HEK293 (cell line): ENCODE results near the gene ARHGAP10.

Source experiments
- CTCF ChIA-PET: fragments of 350-600 bp; formaldehyde crosslinking; extraction: SDS; loops from one replicate; lab custom pipeline; 2021; ENCODE audit warnings: antibody characterized with exemption; lab: Yijun Ruan, JAX
- POLR2A ChIA-PET: fragments of 300-600 bp; formaldehyde crosslinking; extraction: SDS; loops from one replicate; lab custom pipeline; 2020; ENCODE audit warnings: antibody characterized with exemption, inconsistent platforms; lab: Yijun Ruan, JAX
- H3K27ac ChIP-seq: fragments of 200-500 bp; sonication (Bioruptor generic); 2 replicates; pipeline ENCODE4 v1.5.1; 2014; ENCODE audit warnings: low read depth, low read length, control low read depth, inconsistent platforms; ENCODE audit errors: extremely low read depth
- H3K36me3 ChIP-seq, 2 experiments: fragments of 200-500 bp in 1 of 2; sonication (Bioruptor generic) in 1 of 2; 1 replicate in 1 of 2; 2 replicates in 1 of 2; pipeline ENCODE4 v1.5.1; 2014 to 2017; ENCODE audit warnings: inconsistent platforms in 2 of 2, low read length in 2 of 2; ENCODE audit not compliant: control insufficient read depth in 2 of 2, insufficient read depth in 1 of 2
- H3K4me1 ChIP-seq: fragments of 200-500 bp; sonication (Bioruptor generic); 2 replicates; pipeline ENCODE4 v1.5.1; 2014; ENCODE audit warnings: mild to moderate bottlenecking, low read length, inconsistent platforms; ENCODE audit not compliant: control insufficient read depth, insufficient read depth
- H3K4me3 ChIP-seq: 2 replicates; pipeline ENCODE4 v1.5.1; 2011; ENCODE audit warnings: low read depth, mild to moderate bottlenecking, control low read depth, low read length, moderate library complexity
- H3K9me3 ChIP-seq: fragments of 200-500 bp; sonication (Bioruptor generic); 2 replicates; pipeline ENCODE4 v1.5.1; 2014; ENCODE audit warnings: low read depth, low read length, inconsistent platforms; ENCODE audit not compliant: control insufficient read depth, insufficient read depth
- BCL11A ChIP-seq: fragments of 450-650 bp; formaldehyde crosslinking; IDR thresholded peaks from 2 replicates; pipeline ENCODE4 v1.5.1; 2016; ENCODE audit warnings: low read depth, missing biosample characterization, missing genetic modification characterization
- MZF1 ChIP-seq: fragments of 450-650 bp; formaldehyde crosslinking; IDR thresholded peaks from 2 replicates; pipeline ENCODE4 v1.5.1; 2017; ENCODE audit warnings: missing biosample characterization, missing genetic modification characterization, borderline replicate concordance
- SALL2 ChIP-seq: fragments of 450-650 bp; formaldehyde crosslinking; IDR thresholded peaks from 2 replicates; pipeline ENCODE4 v1.5.0; 2017; ENCODE audit warnings: missing biosample characterization, mild to moderate bottlenecking, missing genetic modification characterization, borderline replicate concordance
- TRIM28 ChIP-seq: IDR thresholded peaks from 2 replicates; pipeline ENCODE4 v1.6.1; 2011; ENCODE audit warnings: low read length, control low read depth, borderline replicate concordance
- WT1 ChIP-seq: fragments of 450-650 bp; formaldehyde crosslinking; IDR thresholded peaks from 2 replicates; pipeline ENCODE4 v1.5.1; 2016; ENCODE audit warnings: missing biosample characterization, missing genetic modification characterization
- ZEB2 ChIP-seq: fragments of 450-650 bp; formaldehyde crosslinking; IDR thresholded peaks from 2 replicates; pipeline ENCODE4 v1.5.1; 2016; ENCODE audit warnings: missing biosample characterization, missing genetic modification characterization
- ZNF10 ChIP-seq: fragments of 450-650 bp; formaldehyde crosslinking; IDR thresholded peaks from 2 replicates; pipeline ENCODE4 v1.5.1; 2017; ENCODE audit warnings: missing biosample characterization, missing genetic modification characterization
- ZNF121 ChIP-seq: fragments of 450-650 bp; formaldehyde crosslinking; IDR thresholded peaks from 2 replicates; pipeline ENCODE4 v1.5.1; 2016; ENCODE audit warnings: missing biosample characterization, missing genetic modification characterization
- ZNF138 ChIP-seq: fragments of 450-650 bp; formaldehyde crosslinking; IDR thresholded peaks from 2 replicates; pipeline ENCODE4 v1.5.1; 2016; ENCODE audit warnings: missing biosample characterization, missing genetic modification characterization, borderline replicate concordance
- ZNF394 ChIP-seq: fragments of 450-650 bp; formaldehyde crosslinking; IDR thresholded peaks from 2 replicates; pipeline ENCODE4 v1.5.1; 2016; ENCODE audit warnings: missing biosample characterization, missing genetic modification characterization, mild to moderate bottlenecking, moderate library complexity, borderline replicate concordance
- ZNF416 ChIP-seq: fragments of 450-650 bp; formaldehyde crosslinking; IDR thresholded peaks from 2 replicates; pipeline ENCODE4 v1.5.1; 2016; ENCODE audit warnings: missing biosample characterization, missing genetic modification characterization
- ZNF501 ChIP-seq: fragments of 450-650 bp; formaldehyde crosslinking; IDR thresholded peaks from 2 replicates; pipeline ENCODE4 v1.5.1; 2016; ENCODE audit warnings: missing biosample characterization, missing genetic modification characterization
- TF ChIP-seq, protein P1 (sequence below): fragments of 450-650 bp; formaldehyde crosslinking; IDR thresholded peaks from 2 replicates; pipeline ENCODE4 v1.5.1; 2016; ENCODE audit warnings: missing biosample characterization, missing genetic modification characterization
- TF ChIP-seq, protein P2 (sequence below): fragments of 450-650 bp; formaldehyde crosslinking; IDR thresholded peaks from 2 replicates; pipeline ENCODE4 v1.5.1; 2016; ENCODE audit warnings: missing biosample characterization, missing genetic modification characterization, borderline replicate concordance
- TF ChIP-seq, protein P3 (sequence below): fragments of 450-650 bp; formaldehyde crosslinking; IDR thresholded peaks from 2 replicates; pipeline ENCODE4 v1.5.1; 2017; ENCODE audit warnings: missing biosample characterization, missing genetic modification characterization
- TF ChIP-seq, protein P4 (sequence below): fragments of 450-650 bp; formaldehyde crosslinking; IDR thresholded peaks from 2 replicates; pipeline ENCODE4 v1.5.1; 2016; ENCODE audit warnings: missing biosample characterization, missing genetic modification characterization, borderline replicate concordance

ARHGAP10 gene

DNA sequence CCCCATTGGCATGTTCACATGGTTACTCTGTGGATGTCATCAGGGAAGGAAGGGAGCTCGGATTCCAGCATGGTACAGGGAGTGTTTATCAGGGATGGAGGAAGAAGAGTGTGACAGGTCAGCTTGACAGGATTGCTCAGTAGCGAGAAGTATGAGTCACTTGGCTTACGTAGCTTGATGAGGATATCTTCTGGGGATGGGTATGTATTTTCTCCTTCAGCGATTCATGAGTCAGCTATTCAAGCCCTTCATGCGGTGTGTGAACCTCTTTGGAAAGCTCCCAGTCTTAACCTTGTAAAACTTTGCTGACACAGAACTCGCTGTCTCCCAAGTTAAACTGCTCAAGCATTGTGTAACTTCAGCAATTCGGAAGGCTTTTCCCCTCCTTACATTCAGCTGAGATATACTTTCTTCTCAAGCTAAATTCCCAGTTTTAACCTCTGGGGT, 275.4 kb downstream of the ARHGAP10 start (continued):
- TF ChIP-seq, protein P1, sequence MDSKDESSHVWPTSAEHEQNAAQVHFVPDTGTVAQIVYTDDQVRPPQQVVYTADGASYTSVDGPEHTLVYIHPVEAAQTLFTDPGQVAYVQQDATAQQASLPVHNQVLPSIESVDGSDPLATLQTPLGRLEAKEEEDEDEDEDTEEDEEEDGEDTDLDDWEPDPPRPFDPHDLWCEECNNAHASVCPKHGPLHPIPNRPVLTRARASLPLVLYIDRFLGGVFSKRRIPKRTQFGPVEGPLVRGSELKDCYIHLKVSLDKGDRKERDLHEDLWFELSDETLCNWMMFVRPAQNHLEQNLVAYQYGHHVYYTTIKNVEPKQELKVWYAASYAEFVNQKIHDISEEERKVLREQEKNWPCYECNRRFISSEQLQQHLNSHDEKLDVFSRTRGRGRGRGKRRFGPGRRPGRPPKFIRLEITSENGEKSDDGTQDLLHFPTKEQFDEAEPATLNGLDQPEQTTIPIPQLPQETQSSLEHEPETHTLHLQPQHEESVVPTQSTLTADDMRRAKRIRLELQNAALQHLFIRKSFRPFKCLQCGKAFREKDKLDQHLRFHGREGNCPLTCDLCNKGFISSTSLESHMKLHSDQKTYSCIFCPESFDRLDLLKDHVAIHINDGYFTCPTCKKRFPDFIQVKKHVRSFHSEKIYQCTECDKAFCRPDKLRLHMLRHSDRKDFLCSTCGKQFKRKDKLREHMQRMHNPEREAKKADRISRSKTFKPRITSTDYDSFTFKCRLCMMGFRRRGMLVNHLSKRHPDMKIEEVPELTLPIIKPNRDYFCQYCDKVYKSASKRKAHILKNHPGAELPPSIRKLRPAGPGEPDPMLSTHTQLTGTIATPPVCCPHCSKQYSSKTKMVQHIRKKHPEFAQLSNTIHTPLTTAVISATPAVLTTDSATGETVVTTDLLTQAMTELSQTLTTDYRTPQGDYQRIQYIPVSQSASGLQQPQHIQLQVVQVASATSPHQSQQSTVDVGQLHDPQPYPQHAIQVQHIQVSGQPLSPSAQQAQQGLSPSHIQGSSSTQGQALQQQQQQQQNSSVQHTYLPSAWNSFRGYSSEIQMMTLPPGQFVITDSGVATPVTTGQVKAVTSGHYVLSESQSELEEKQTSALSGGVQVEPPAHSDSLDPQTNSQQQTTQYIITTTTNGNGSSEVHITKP (tag by site-specific recombination), result peak; percentile 54
- TF ChIP-seq WT1 (tag by site-specific recombination) (peak; percentile 36; the same call in 1 of the 2 replicates), MZF1 (0 out of 2 replicates have a peak, but pooled peaks have one; percentile 15), ZNF501 (tag by site-specific recombination) (no peak), ZNF394 (0 out of 2 replicates have a peak, but pooled peaks have one; percentile 35), ZNF138 (no peak), ZNF10 (peak; percentile 92)
- TF ChIP-seq, protein P2, sequence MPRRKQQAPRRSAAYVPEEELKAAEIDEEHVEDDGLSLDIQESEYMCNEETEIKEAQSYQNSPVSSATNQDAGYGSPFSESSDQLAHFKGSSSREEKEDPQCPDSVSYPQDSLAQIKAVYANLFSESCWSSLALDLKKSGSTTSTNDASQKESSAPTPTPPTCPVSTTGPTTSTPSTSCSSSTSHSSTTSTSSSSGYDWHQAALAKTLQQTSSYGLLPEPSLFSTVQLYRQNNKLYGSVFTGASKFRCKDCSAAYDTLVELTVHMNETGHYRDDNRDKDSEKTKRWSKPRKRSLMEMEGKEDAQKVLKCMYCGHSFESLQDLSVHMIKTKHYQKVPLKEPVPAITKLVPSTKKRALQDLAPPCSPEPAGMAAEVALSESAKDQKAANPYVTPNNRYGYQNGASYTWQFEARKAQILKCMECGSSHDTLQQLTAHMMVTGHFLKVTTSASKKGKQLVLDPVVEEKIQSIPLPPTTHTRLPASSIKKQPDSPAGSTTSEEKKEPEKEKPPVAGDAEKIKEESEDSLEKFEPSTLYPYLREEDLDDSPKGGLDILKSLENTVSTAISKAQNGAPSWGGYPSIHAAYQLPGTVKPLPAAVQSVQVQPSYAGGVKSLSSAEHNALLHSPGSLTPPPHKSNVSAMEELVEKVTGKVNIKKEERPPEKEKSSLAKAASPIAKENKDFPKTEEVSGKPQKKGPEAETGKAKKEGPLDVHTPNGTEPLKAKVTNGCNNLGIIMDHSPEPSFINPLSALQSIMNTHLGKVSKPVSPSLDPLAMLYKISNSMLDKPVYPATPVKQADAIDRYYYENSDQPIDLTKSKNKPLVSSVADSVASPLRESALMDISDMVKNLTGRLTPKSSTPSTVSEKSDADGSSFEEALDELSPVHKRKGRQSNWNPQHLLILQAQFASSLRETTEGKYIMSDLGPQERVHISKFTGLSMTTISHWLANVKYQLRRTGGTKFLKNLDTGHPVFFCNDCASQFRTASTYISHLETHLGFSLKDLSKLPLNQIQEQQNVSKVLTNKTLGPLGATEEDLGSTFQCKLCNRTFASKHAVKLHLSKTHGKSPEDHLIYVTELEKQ (tag by site-specific recombination), result 0 out of 2 replicates have a peak, but pooled peaks have one; percentile 51

DNA sequence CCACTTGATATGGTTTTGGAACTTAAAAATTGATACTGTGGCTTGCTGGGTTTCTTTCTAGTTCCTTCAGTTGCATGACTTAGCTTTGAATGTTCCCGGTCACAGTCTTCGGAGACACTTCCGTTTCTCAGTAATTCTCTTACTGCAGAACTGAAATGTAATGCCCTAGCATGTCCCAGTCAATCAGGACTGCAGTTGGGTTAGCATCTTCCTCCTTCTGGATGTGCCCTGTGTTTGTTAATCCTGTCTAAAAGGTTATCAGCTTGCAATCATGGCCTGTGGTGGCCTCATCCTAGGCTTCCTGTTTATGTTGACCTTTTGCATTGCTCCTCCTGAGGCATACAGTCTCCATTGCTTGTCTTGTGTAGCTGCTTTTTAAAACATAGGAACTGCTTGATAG, 275.9 kb downstream of the ARHGAP10 start:
- no peak for TF ChIP-seq ZEB2 (tag by site-specific recombination)
- TF ChIP-seq ZNF416 (tag by site-specific recombination), result no peak
- TF ChIP-seq SALL2, result no peak
- TF ChIP-seq ZNF121, result no peak
- TF ChIP-seq TRIM28, result 0 out of 2 replicates have a peak, but pooled peaks have one; percentile 9
- ChIA-PET CTCF (no interaction called here), POLR2A (no interaction called here)
- Histone ChIP-seq H3K4me1 (peaks cover 4% of the 10 kb centered on the region; the same call in 1 of the 2 replicates), H3K9me3 (no peaks in the 10 kb centered on the region), H3K36me3 (no peaks in the 10 kb centered on the region), H3K27ac (no peak overlapping the region), H3K4me3 (no peak overlapping the region)

DNA sequence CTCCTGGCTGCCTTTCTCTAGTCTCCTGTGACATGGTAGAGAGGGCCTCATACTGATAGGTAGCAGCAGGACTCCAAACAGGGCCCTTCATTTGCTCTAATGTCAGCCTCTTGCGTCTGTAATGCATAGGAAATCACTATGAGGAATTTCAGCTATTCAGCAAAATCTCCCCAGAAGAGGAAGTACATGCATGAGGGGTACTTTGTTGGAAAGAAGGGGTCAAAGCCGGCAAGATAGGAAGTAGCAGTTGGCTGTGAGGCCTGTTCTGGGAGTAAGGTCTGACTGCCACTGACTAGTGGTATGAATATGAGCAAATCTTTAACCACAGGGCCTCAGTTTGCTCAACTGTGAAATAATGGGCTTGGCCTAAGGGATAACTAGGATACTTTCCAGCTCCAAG, 283.2 kb downstream of the ARHGAP10 start:
- H3K27ac ChIP-seq, result no peak overlapping the region
- POLR2A ChIA-PET, result no interaction called here
- CTCF ChIA-PET, result interaction anchor here (1.1 kb wide), 1 partner anchor 81 kb away, joined by 7 read pairs; no protein-coding TSS in a partner anchor
- H3K9me3 ChIP-seq, result no peaks in the 10 kb centered on the region
- H3K4me1 ChIP-seq, result peaks cover 2% of the 10 kb centered on the region; the same call in 1 of the 2 replicates
- H3K4me3 ChIP-seq, result no peak overlapping the region
- no peaks in the 10 kb centered on the region for H3K36me3 ChIP-seq
- no peak for TF ChIP-seq BCL11A (tag by site-specific recombination)
- TF ChIP-seq, protein P3, sequence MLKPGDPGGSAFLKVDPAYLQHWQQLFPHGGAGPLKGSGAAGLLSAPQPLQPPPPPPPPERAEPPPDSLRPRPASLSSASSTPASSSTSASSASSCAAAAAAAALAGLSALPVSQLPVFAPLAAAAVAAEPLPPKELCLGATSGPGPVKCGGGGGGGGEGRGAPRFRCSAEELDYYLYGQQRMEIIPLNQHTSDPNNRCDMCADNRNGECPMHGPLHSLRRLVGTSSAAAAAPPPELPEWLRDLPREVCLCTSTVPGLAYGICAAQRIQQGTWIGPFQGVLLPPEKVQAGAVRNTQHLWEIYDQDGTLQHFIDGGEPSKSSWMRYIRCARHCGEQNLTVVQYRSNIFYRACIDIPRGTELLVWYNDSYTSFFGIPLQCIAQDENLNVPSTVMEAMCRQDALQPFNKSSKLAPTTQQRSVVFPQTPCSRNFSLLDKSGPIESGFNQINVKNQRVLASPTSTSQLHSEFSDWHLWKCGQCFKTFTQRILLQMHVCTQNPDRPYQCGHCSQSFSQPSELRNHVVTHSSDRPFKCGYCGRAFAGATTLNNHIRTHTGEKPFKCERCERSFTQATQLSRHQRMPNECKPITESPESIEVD (tag by site-specific recombination), result no peak
- TF ChIP-seq, protein P4, sequence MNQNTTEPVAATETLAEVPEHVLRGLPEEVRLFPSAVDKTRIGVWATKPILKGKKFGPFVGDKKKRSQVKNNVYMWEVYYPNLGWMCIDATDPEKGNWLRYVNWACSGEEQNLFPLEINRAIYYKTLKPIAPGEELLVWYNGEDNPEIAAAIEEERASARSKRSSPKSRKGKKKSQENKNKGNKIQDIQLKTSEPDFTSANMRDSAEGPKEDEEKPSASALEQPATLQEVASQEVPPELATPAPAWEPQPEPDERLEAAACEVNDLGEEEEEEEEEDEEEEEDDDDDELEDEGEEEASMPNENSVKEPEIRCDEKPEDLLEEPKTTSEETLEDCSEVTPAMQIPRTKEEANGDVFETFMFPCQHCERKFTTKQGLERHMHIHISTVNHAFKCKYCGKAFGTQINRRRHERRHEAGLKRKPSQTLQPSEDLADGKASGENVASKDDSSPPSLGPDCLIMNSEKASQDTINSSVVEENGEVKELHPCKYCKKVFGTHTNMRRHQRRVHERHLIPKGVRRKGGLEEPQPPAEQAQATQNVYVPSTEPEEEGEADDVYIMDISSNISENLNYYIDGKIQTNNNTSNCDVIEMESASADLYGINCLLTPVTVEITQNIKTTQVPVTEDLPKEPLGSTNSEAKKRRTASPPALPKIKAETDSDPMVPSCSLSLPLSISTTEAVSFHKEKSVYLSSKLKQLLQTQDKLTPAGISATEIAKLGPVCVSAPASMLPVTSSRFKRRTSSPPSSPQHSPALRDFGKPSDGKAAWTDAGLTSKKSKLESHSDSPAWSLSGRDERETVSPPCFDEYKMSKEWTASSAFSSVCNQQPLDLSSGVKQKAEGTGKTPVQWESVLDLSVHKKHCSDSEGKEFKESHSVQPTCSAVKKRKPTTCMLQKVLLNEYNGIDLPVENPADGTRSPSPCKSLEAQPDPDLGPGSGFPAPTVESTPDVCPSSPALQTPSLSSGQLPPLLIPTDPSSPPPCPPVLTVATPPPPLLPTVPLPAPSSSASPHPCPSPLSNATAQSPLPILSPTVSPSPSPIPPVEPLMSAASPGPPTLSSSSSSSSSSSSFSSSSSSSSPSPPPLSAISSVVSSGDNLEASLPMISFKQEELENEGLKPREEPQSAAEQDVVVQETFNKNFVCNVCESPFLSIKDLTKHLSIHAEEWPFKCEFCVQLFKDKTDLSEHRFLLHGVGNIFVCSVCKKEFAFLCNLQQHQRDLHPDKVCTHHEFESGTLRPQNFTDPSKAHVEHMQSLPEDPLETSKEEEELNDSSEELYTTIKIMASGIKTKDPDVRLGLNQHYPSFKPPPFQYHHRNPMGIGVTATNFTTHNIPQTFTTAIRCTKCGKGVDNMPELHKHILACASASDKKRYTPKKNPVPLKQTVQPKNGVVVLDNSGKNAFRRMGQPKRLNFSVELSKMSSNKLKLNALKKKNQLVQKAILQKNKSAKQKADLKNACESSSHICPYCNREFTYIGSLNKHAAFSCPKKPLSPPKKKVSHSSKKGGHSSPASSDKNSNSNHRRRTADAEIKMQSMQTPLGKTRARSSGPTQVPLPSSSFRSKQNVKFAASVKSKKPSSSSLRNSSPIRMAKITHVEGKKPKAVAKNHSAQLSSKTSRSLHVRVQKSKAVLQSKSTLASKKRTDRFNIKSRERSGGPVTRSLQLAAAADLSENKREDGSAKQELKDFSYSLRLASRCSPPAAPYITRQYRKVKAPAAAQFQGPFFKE (tag by site-specific recombination), result no peak
